GM18508 (cell line): ENCODE data around the gene BICC1.

Experiments
- ATAC-seq: cut with Tn5 transposase; IDR thresholded peaks from one replicate; pipeline ENCODE4 v1.9.1; 2021; ENCODE audit warnings: moderate number of reproducible peaks; ENCODE audit not compliant: insufficient read depth, unreplicated experiment

Gene BICC1

GRCh38 chr10:58734664-58735063 lies 222.0 kb downstream of the BICC1 start:
- ATAC-seq, result no peak

DNA sequence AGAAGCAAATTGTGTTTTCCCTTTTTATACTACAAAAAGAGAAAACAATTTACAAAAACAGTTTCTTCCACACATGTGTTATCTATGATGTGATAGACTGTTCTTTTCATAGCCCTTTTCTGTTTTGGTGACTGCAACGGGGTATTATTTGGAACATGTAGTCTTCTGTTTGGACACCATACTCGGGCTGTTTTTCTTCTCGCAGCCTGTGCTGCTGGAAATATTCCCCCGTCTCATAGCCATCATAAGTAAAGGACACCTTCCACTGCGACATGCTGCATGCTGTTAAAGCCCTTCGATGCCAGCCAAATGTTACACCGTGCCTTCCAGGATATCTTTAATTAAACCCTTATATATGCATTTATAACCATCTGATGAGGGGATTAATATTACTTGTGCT lies 222.4 kb downstream of the BICC1 start:
- no peak for ATAC-seq

DNA sequence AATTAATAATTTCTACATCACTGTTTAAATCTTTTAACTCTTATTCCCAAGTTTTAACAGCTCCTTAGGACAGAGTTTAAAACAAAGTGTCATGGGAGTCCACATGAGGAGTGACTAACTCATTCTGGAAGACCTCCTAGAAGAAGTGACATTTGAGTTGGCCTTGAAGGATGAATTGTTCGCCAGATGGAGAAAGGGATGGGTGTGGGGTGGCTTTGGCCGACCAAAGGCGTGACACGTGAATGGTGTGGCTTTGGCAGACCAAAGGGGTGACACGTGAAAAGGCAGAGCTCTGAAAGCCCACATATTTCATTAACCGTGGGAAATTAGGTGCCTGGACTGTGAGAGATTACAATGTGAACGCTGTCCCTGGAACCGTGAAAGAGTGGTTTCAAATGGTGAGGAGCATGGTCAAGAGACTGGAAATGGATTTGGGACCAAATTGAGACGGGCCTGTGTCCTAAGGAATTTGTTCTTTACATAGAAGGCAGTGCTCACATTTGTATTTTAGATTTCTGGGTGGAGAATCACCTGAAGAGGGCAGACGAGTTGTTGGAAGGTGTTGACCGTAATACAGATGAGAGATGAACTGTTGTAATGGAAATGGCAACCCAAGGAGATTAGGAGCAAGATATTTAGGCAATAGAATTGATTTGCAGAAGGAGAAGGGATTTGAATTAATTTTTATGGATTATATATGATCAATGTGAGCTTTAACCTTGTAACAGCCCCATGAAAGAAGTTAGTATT lies 228.1 kb downstream of the BICC1 start:
- ATAC-seq, result no peak

DNA sequence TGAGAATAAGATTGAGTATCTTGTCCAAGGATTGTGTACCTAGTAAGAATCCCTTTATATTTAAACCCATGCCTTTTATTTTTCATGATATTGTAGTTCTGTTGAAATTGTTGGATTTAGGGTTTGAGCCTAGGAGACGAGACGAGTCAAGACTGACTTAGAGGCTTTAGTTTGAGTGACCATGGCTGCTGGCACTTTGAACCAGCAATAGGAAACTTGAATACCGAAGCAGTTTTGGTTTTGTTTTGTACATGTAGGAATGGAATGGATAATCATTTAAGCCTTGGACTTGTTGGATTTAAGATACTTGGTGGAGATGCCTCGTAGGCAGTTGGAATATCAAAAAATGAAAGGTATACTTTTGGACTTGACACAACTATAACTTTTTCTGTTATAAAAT lies 229.0 kb downstream of the BICC1 start:
- no peak for ATAC-seq

DNA sequence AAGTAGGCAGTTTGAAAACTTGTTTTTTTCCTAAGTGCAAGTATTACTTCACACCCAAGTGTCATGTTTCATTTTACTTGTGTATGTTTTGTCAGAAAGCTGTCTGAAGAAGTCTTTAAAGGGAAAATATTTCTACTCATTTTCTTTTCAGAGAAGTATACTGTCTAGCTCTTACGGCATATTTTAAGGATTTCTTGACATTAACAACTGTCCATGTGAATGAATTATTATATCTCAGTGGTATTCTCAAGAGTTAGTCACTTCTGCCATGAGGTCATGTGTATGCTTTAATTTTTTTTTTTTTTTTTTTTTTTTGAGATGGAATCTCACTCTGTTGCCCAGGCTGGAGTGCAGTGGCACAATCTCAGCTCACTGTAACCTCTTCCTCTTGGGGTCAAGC lies 229.5 kb downstream of the BICC1 start:
- ATAC-seq, result no peak

GRCh38 chr10:58743466-58744115 lies 230.9 kb downstream of the BICC1 start:
- no peak for ATAC-seq

- no peak for ATAC-seq
Measured at GRCh38 chr10:58746474-58747185, 234.0 kb downstream of the BICC1 start.

DNA sequence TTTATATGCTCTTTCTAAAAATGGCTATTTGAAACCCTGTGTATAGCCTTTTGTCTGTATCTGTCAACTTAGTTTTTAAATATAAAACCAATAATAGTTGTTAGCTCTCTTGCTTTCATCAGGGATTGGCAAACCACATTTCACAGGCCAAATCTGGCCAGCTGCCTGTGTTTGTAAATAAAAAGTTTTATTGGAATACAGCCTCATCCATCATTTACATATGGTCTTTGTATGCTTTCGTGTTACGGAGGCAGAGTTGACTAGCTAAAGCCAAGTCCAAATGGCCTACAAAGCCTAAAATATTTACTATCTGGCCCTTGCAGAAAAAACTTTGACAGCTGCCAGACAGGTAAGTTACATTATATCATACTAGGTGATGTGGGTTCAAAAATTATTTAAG lies 235.0 kb downstream of the BICC1 start:
- no peak for ATAC-seq

- ATAC-seq, result no peak
Measured at GRCh38 chr10:58752665-58753064, 240.0 kb downstream of the BICC1 start.

GRCh38 chr10:58753425-58753824 lies 240.8 kb downstream of the BICC1 start:
- no peak for ATAC-seq

GRCh38 chr10:58754469-58755339 lies 242.0 kb downstream of the BICC1 start:
- no peak for ATAC-seq

DNA sequence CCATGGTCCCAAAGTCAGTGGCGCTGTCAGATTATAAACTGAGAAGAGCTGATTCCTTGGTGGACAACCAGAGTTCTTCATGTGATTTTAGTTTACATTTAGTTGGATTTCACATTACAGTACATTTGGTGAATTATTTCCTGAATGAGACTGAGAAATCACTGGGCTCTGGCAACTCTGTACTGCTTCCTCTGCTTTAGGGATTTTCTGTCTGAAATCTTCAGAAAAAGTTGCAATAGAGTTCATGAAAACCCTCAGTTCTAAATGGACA lies 242.6 kb downstream of the BICC1 start:
- no peak for ATAC-seq

DNA sequence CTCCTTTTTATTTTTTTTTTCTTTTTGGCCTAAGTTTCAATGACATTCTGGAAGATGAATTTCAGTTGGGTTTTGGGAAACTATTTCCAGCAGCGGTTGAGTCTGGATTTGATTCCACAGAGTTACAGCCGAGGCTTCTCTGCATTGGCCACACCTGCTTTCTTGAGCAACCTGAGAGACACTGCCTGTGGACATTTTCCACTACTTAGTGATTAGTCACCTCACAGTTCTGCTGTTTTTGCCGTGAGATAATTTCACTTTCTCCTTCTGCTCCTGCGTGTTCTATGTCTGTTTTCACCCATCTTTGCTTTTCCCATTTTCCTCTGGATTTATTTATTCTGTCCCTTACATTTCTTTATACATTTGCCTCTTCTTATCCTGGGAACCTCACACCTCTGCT lies 243.0 kb downstream of the BICC1 start:
- ATAC-seq, result no peak

- ATAC-seq, result no peak
Measured at GRCh38 chr10:58756130-58756719, 243.6 kb downstream of the BICC1 start.

DNA sequence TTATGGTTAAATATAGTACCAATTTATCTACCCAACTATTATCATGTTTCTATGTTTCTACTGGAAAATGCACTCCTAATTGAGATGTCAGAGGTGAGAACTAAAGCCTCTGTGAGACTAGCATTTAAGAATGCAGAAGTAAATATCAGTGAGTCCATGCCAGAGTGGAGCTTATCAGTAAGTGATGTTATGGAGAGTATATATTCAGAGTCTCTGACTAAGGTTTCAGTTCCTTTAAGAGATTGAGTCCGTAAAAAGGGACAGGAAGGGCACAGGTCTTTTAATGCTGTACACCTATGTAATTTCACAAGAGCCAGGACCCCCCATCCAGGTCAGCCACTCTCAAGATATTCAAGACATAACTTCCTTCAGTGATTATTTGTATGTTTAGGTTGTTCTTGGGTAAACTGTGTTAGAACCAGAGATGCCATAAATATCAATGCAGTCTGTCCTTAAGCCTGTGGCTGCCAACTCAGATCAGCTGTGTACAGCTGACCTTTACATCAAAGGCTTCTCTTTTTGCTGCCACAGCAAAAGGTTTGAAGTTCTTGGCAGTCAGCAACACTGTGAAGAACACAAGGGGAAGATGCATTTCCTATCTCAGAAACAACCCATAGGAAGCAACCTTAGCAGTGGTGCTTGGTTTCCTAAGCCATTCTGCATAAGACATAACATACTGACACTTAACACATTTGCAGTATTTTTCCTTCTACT lies 244.8 kb downstream of the BICC1 start:
- ATAC-seq, result no peak

DNA sequence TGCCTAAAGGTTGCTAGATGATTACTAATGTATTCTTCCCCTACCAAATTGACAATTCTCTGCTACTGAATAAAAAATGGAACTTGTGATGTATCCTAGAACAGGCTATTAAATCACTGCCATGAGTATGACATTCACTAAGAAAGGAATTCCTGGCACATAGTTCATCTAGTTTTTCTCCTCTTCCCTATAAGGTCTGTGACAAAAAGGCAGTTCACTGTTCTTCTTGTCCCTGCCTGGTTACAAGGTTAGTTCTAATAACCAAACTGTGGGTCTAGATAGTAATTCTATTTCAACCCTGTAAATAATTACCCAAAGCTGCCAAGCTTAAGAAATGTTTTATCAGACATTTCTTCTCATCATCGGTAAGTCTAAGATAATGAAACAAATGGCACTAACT lies 245.6 kb downstream of the BICC1 start:
- no peak for ATAC-seq

DNA sequence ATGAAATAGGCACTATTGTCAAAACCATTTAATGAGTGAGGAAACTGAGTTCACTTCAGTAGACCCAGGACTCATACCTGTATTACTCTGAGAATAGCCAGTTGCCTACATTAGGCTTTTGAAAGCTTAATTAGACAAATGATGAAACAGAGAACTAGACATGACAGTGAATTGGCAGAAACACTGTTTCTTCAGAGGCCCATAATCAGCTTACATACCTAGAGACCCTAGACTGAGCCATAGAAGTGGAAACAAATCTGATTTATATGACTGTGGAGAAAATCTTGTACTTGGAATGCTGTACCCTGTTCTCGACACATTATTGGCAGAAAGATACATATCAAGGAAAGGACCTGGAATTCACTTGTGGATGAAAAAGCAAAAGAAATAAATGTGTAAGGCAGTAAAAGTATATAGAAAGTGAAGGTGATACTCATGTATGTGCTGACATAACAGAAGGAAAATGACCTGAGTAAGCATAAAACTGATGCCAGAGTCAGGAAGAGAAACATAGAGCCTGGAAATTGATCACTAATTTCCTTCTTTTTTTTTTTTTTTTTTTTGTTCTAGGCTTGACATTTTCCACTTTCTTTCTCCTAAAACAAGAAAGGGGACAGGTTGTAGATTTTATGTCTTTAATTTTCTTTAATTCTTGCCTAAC lies 251.5 kb downstream of the BICC1 start:
- no peak for ATAC-seq

- ATAC-seq, result no peak
Measured at GRCh38 chr10:58765910-58766309, 253.2 kb downstream of the BICC1 start.

DNA sequence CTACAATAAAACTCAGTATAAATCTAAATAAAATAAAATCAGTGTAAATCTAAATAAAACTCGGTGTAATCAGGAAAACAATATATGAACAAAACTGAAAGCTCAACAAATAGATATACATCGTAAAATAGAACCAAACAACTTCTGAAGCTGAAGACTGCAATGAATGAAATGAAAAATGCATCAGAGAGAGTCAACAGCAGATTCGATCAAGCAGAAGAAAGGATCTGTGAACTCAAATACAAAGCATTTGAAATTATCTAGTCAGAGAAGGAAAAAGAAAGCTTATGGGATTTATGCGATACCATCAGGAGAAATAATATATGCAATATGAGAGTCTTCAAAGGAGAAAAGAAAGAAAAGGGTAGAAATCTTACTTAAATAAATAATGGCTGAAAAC lies 255.0 kb downstream of the BICC1 start:
- no peak for ATAC-seq
